GM18520 (cell line): ENCODE measurements around the gene NCOA5.

ENCODE experiments used
- ATAC-seq: cut with Tn5 transposase; IDR thresholded peaks from one replicate; pipeline ENCODE4 v1.9.1; 2021; ENCODE audit not compliant: unreplicated experiment

NCOA5 gene

GRCh38 chr20:46018611-46019010, 71.2 kb downstream of the NCOA5 start:
- no peak for ATAC-seq

GRCh38 chr20:46018112-46018511, 71.7 kb downstream of the NCOA5 start:
- no peak for ATAC-seq

- no peak for ATAC-seq
These were observed 72.5 kb downstream of the NCOA5 start for GRCh38 chr20:46017272-46017671.

- ATAC-seq: no peak
These were observed 75.0 kb downstream of the NCOA5 start for GRCh38 chr20:46014517-46015396.

GRCh38 chr20:46013829-46014516, 75.8 kb downstream of the NCOA5 start:
- ATAC-seq: no peak

- ATAC-seq: no peak
These were observed 76.4 kb downstream of the NCOA5 start for GRCh38 chr20:46013322-46013828.

- ATAC-seq: no peak
These were observed 76.8 kb downstream of the NCOA5 start for GRCh38 chr20:46012921-46013320.

- no peak for ATAC-seq
These were observed 77.9 kb downstream of the NCOA5 start for GRCh38 chr20:46011631-46012482.
